Measurements from ENCODE around the gene ASB16.

Gene ASB16

DNA sequence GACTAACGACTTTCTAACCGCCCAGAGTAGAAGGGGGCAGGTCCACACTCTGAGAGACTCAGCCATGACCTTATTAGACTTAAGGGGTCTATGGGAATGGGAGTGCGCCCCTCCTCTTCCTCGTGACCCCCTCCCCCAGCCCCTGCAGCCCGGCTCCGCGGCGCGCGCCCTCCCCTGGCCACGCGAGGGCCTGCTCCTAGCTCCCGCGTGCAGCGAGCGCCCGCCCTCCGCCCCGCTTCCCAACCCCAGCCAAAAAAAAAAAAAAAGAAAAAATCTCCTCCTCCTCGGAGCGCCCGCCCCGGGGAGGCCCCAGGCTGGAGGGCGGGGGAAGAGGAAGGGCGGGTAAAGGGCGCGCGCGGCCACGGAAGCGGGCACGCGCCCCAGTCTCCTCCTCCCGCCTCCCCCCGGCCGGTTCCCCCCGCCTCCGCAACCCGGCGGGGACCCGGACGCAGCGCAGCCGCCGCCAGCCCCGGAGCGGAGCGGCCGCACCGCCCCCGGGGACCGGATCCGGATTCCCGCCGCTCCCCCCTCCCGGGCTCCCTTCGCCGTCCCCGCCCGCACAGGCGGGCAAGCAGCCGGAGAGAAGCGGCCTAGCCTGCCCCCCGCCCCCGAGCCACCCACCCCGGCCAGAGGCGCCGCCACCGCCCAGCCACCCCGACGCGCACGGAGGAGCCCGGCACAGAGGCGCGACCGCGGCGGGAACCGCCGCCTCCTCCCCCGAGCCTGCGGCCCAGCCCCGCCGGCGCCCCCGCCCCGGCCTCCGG, 48.0 kb downstream of the ASB16 start:
- Histone ChIP-seq H3F3A (ENCODE audit: control insufficient read depth, insufficient read depth) (peaks cover 28% of the 10 kb centered on the region), H3K27me3 (ENCODE audit: control insufficient read depth, low read length) (no peaks in the 10 kb centered on the region), H3K4me1 (ENCODE audit: control insufficient read depth, low read length) (peaks cover 51% of the 10 kb centered on the region), H3K9me2 (replicated peaks; ENCODE audit: control insufficient read depth, low read length) (no peaks in the 10 kb centered on the region), H3K36me3 (ENCODE audit: control insufficient read depth, low read length) (peaks cover 53% of the 10 kb centered on the region), H4K20me1 (ENCODE audit: control insufficient read depth, insufficient read depth, low read depth, low read length) (no peaks in the 10 kb centered on the region), H3K9me3 (ENCODE audit: control insufficient read depth, insufficient read depth, low read length) (no peaks in the 10 kb centered on the region), H3K4me3 (ENCODE audit: low read length) (peak overlapping the region; percentile 96), H3K4me2 (ENCODE audit: low read length) (peak overlapping the region; percentile 80), H3K79me2 (ENCODE audit: control insufficient read depth, low read length) (peaks cover 67% of the 10 kb centered on the region), H3K27ac (ENCODE audit: low read depth, low read length) (peak overlapping the region; percentile 82)
- TF ChIP-seq, protein P1, sequence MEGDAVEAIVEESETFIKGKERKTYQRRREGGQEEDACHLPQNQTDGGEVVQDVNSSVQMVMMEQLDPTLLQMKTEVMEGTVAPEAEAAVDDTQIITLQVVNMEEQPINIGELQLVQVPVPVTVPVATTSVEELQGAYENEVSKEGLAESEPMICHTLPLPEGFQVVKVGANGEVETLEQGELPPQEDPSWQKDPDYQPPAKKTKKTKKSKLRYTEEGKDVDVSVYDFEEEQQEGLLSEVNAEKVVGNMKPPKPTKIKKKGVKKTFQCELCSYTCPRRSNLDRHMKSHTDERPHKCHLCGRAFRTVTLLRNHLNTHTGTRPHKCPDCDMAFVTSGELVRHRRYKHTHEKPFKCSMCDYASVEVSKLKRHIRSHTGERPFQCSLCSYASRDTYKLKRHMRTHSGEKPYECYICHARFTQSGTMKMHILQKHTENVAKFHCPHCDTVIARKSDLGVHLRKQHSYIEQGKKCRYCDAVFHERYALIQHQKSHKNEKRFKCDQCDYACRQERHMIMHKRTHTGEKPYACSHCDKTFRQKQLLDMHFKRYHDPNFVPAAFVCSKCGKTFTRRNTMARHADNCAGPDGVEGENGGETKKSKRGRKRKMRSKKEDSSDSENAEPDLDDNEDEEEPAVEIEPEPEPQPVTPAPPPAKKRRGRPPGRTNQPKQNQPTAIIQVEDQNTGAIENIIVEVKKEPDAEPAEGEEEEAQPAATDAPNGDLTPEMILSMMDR (IDR thresholded peaks at IDR 0.05; ENCODE audit: low read depth, low read length, poor library complexity, severe bottlenecking): peak; percentile 62
- no peak for TF ChIP-seq EZH2phosphoT487 (IDR thresholded peaks at IDR 0.05; ENCODE audit: borderline replicate concordance, low read length)

DNA sequence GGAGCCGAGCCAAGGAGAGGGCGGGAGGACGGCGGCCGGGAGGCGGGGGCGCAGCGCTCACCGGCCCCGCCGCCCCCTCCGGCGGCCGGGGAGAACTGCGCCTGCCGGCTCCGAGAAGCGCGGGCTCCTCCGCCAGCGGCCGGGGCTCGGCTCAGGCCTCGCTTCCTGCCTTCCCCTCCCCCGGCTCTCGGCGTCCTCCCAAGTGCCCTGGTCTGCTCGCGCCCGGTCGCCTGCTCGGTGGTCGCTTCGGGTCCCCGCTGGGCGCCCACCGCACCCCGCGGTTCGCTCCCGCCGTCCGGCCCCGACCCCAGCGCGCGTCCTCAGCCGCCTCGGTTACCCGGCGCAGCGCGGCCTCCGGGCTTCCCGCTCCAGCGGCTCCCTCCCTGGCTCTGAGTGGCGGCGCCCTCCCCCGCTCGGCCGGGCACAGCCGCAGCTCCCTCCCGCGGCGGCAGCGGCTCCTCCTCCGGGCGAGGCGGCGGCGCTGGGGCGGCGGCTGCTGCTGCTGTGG, 48.7 kb downstream of the ASB16 start:
- peaks cover 47% of the 10 kb centered on the region for H3K36me3 ChIP-seq (ENCODE audit: control insufficient read depth, low read length)
- peaks cover 67% of the 10 kb centered on the region for H3K79me2 ChIP-seq (ENCODE audit: control insufficient read depth, low read length)
- H3K27ac ChIP-seq (ENCODE audit: low read depth, low read length): peak overlapping the region; percentile 82
- peak overlapping the region; percentile 78 for H3K4me3 ChIP-seq (ENCODE audit: low read length)
- no peaks in the 10 kb centered on the region for H4K20me1 ChIP-seq (ENCODE audit: control insufficient read depth, insufficient read depth, low read depth, low read length)
- TF ChIP-seq, protein P1 (IDR thresholded peaks at IDR 0.05; ENCODE audit: low read depth, low read length, poor library complexity, severe bottlenecking): no peak
- no peaks in the 10 kb centered on the region for H3K9me3 ChIP-seq (ENCODE audit: control insufficient read depth, insufficient read depth, low read length)
- H3K27me3 ChIP-seq (ENCODE audit: control insufficient read depth, low read length): no peaks in the 10 kb centered on the region
- peak overlapping the region; percentile 45; the same call in 1 of the 2 replicates for H3K4me2 ChIP-seq (ENCODE audit: low read length)
- H3K4me1 ChIP-seq (ENCODE audit: control insufficient read depth, low read length): peaks cover 44% of the 10 kb centered on the region
- no peaks in the 10 kb centered on the region for H3K9me2 ChIP-seq (replicated peaks; ENCODE audit: control insufficient read depth, low read length)
- peaks cover 28% of the 10 kb centered on the region for H3F3A ChIP-seq (ENCODE audit: control insufficient read depth, insufficient read depth)

DNA sequence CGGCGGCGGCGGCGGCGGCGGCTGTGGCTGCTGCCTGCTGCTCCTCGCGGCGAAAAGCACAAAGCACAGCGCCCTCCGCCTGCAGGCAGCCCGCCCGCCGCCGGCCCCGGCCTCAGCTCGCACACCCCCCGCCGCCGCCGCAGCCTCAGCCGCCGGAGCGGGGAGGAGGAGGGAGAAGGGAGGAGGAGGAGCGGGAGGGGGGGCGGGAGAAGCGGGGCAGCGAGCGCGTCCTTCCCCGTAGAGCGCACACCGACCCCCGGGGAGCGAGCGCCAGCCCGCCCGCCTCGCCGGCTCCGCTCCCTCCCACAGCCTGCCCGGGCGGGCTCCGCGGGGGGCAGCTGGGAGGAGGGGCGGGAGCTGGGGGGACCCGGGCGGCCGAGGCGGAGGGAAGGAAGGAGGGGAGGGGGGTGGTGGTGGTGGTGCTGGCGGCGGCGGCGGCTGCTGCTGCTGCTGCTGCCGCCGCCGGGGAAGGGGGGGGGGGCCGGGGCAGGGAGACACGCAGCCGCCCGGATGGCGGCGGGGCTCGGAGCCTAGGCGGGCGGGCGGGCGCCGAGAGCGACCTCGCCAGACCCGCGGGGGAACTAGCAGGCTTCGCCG, 49.2 kb downstream of the ASB16 start, which contains the start of gene UBTF:
Gene UBTF (minus strand): TSS at position 60 of the 597 bp plus-strand sequence. CDS start 1,446 bp downstream, outside the sequence.
- H3K9me3 ChIP-seq (ENCODE audit: control insufficient read depth, insufficient read depth, low read length): no peaks in the 10 kb centered on the region
- H3K4me1 ChIP-seq (ENCODE audit: control insufficient read depth, low read length): peaks cover 39% of the 10 kb centered on the region
- peak within 1 kb of the TSS; percentile 78 for H3K4me3 ChIP-seq (ENCODE audit: low read length)
- peak within 1 kb of the TSS; percentile 66 for H3K4me2 ChIP-seq (ENCODE audit: low read length)
- no peaks in the 10 kb centered on the region for H3K27me3 ChIP-seq (ENCODE audit: control insufficient read depth, low read length)
- H3K27ac ChIP-seq (ENCODE audit: low read depth, low read length): peak within 1 kb of the TSS; percentile 82
- H3K36me3 ChIP-seq (ENCODE audit: control insufficient read depth, low read length): peaks cover 41% of the 10 kb centered on the region
- peaks cover 62% of the 10 kb centered on the region for H3K79me2 ChIP-seq (ENCODE audit: control insufficient read depth, low read length)
- no peaks in the 10 kb centered on the region for H3K9me2 ChIP-seq (replicated peaks; ENCODE audit: control insufficient read depth, low read length)
- TF ChIP-seq, protein P1 (IDR thresholded peaks at IDR 0.05; ENCODE audit: low read depth, low read length, poor library complexity, severe bottlenecking): no peak
- no peak for TF ChIP-seq EZH2phosphoT487 (IDR thresholded peaks at IDR 0.05; ENCODE audit: borderline replicate concordance, low read length)
- peaks cover 25% of the 10 kb centered on the region for H3F3A ChIP-seq (ENCODE audit: control insufficient read depth, insufficient read depth)
- H4K20me1 ChIP-seq (ENCODE audit: control insufficient read depth, insufficient read depth, low read depth, low read length): no peaks in the 10 kb centered on the region
